Stimulated activated CD4-positive, alpha-beta T cell treated with anti-CD3 and anti-CD28 coated beads, Interleukin-12 subunit alpha, Interleukin-12 subunit beta, amount 100 ng/mL, for 4 hours (primary cell): Measurements from ENCODE around the gene P3H3.

Source experiments
- DNase-seq: peaks from one replicate; pipeline ENCODE4 v3.0.0-alpha.2; 2020

P3H3 gene

GRCh38 chr12:6826734-6827436 is 1.3 kb upstream of the P3H3 start:
- DNase-seq = no peak

GRCh38 chr12:6827437-6827911 is 733 bp upstream of the P3H3 start:
- DNase-seq = peak; percentile 53

- peak; percentile 44 for DNase-seq
Observed at GRCh38 chr12:6828781-6829535, 751 bp downstream of the P3H3 start.

GRCh38 chr12:6829536-6830220 is 1.5 kb downstream of the P3H3 start:
- no peak for DNase-seq

- no peak for DNase-seq
Observed at GRCh38 chr12:6830286-6830890, 2.2 kb downstream of the P3H3 start.

- no peak for DNase-seq
Observed at GRCh38 chr12:6830999-6831398, 2.8 kb downstream of the P3H3 start.

GRCh38 chr12:6831450-6831995 is 3.3 kb downstream of the P3H3 start:
- DNase-seq = no peak

GRCh38 chr12:6832125-6832524 is 3.9 kb downstream of the P3H3 start:
- DNase-seq = no peak

GRCh38 chr12:6833189-6833890 is 5.1 kb downstream of the P3H3 start:
- no peak for DNase-seq

GRCh38 chr12:6834254-6834653 is 6.0 kb downstream of the P3H3 start:
- no peak for DNase-seq

GRCh38 chr12:6834873-6835272 is 6.7 kb downstream of the P3H3 start:
- DNase-seq = no peak

- no peak for DNase-seq
Observed at GRCh38 chr12:6836851-6837250, 8.6 kb downstream of the P3H3 start.

- no peak for DNase-seq
Observed at GRCh38 chr12:6837370-6838060, 9.3 kb downstream of the P3H3 start.

- no peak for DNase-seq
Observed at GRCh38 chr12:6838854-6839253, 10.6 kb downstream of the P3H3 start.

- DNase-seq = no peak
Observed at GRCh38 chr12:6839482-6840201, 11.4 kb downstream of the P3H3 start.

GRCh38 chr12:6840330-6840729 is 12.1 kb downstream of the P3H3 start:
- no peak for DNase-seq

- DNase-seq = no peak
Observed at GRCh38 chr12:6840761-6841515, 12.7 kb downstream of the P3H3 start, which contains the start of gene GNB3. GNB3 (plus strand) TSS chr12:6840925; CDS start chr12:6841288, 363 bp downstream.

GRCh38 chr12:6842075-6842474 is 13.9 kb downstream of the P3H3 start:
- DNase-seq = no peak

- no peak for DNase-seq
Observed at GRCh38 chr12:6843118-6843902, 15.1 kb downstream of the P3H3 start.
